Neural crest cell (in vitro differentiated cells): ENCODE data around the gene CEP95. TPM values are rescaled to one million over a fixed set of nuclear protein-coding genes. Genes with fewer than 3 reads are reported as not detected.

ENCODE experiments used
- DNase-seq: peaks from one replicate; pipeline ENCODE4 v3.0.0; 2021; ENCODE audit warnings: low read depth, mixed read lengths, low spot score
- H3K27ac Mint-ChIP-seq: one replicate; pipeline ENCODE4 v1.8.0; 2021; ENCODE audit warnings: mild to moderate bottlenecking, mixed read lengths; ENCODE audit not compliant: unreplicated experiment
- H3K27me3 Mint-ChIP-seq: 2 replicates; pipeline ENCODE4 v1.8.0; 2021; ENCODE audit warnings: low read depth, mild to moderate bottlenecking, mixed read lengths
- H3K36me3 Mint-ChIP-seq: 2 replicates; pipeline ENCODE4 v1.8.0; 2021; ENCODE audit warnings: low read depth, mild to moderate bottlenecking, mixed read lengths
- H3K4me1 Mint-ChIP-seq: 2 replicates; pipeline ENCODE4 v1.8.0; 2021; ENCODE audit warnings: mixed read lengths
- H3K4me3 Mint-ChIP-seq: one replicate; pipeline ENCODE4 v1.8.0; 2021; ENCODE audit warnings: mild to moderate bottlenecking, mixed read lengths
- H3K9me3 Mint-ChIP-seq: 2 replicates; pipeline ENCODE4 v1.8.0; 2021; ENCODE audit warnings: mixed read lengths
- total RNA-seq: library from RNA; stranded (reverse); gene quantifications from 2 replicates; pipeline ENCODE4 v1.2.1, GENCODE V29; 2021
- TF ChIP-seq, protein P1 (sequence below): fragments of 200-600 bp; sonication (generic); conservative IDR thresholded peaks from 2 replicates; pipeline ENCODE4 v1.5.0; 2021; ENCODE audit warnings: antibody characterized with exemption, mild to moderate bottlenecking

CEP95 gene
- total RNA-seq, 1 donor from 2014 or later = 64.7 TPM

DNA sequence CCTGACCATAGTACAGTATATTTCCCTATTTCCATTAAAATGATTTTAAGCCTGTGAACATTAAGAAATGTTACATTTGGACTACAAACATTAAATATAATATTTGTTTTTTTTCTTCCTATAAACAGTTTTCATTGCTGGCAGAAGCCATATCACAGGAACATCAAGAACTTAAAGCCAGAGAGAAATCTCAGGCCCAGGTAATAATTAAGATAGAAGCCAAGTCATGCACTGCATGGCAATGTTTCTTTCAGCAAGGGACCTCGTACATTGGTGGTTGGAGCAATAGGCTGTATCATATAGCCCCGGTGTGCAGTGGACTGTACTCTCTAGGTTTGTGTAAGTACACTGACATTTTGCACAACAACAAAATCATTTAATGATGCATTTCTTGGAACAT lies 30.1 kb downstream of the CEP95 start:
- H3K4me1 Mint-ChIP-seq = no peaks in the 10 kb centered on the region
- no peak overlapping the region for H3K27ac Mint-ChIP-seq
- H3K4me3 Mint-ChIP-seq = no peak overlapping the region
- H3K9me3 Mint-ChIP-seq = no peaks in the 10 kb centered on the region
- H3K27me3 Mint-ChIP-seq = no peaks in the 10 kb centered on the region
- TF ChIP-seq, protein P1, sequence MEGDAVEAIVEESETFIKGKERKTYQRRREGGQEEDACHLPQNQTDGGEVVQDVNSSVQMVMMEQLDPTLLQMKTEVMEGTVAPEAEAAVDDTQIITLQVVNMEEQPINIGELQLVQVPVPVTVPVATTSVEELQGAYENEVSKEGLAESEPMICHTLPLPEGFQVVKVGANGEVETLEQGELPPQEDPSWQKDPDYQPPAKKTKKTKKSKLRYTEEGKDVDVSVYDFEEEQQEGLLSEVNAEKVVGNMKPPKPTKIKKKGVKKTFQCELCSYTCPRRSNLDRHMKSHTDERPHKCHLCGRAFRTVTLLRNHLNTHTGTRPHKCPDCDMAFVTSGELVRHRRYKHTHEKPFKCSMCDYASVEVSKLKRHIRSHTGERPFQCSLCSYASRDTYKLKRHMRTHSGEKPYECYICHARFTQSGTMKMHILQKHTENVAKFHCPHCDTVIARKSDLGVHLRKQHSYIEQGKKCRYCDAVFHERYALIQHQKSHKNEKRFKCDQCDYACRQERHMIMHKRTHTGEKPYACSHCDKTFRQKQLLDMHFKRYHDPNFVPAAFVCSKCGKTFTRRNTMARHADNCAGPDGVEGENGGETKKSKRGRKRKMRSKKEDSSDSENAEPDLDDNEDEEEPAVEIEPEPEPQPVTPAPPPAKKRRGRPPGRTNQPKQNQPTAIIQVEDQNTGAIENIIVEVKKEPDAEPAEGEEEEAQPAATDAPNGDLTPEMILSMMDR = no peak
- DNase-seq = no peak
- H3K36me3 Mint-ChIP-seq = peaks cover 18% of the 10 kb centered on the region

DNA sequence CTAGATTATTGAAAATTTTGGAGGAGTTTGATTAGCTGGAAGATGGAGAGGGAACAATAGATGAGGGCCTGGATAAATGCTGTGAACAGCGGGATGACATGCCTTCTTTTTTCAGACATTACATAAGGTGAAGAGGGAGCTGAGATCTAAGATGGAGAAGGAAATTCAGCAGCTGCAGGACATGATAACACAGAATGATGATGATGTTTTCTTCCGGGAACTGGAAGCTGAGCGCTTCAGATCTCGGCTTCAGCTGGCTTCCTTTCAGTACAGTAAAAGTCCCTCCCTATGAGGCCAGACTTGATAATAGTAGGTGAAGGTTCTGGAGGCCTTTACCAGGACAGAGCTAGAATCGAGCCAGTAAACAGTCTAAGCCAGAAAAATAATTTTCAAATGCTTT lies 30.7 kb downstream of the CEP95 start:
- no peak for DNase-seq
- no peaks in the 10 kb centered on the region for H3K9me3 Mint-ChIP-seq
- H3K4me1 Mint-ChIP-seq = no peaks in the 10 kb centered on the region
- TF ChIP-seq, protein P1 = no peak
- H3K4me3 Mint-ChIP-seq = no peak overlapping the region
- H3K27ac Mint-ChIP-seq = no peak overlapping the region
- H3K36me3 Mint-ChIP-seq = peaks cover 19% of the 10 kb centered on the region
- no peaks in the 10 kb centered on the region for H3K27me3 Mint-ChIP-seq

DNA sequence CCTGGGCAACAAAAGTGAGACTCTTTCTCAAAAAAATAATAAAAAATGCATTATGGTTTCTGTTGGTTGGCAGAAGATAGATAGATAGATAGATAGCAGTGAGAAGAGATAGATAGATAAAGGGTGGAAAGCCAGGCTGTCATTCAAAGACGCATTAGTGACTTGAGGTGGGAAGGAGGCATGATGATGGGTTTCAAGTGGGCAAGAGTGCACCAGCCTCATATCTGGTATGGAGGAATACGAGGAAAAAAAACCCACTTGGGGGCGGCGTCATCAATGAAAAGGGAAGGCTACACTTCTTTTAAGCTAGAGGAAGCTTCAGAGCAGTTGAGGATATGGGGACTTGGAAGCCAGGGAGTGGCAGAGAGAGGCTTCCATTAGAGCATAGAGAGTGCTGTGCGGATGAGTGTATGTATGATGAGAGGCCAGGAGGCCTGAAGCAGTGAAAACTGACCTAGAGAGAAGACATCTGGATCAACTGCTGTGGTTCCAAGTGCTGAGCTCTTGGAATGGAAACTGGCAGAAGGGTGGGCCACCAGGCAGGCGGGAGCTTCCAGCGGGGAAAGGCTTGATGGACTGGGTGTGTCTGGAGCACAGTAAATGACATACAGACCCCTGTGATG lies 31.8 kb downstream of the CEP95 start:
- Mint-ChIP-seq H3K9me3 (no peaks in the 10 kb centered on the region), H3K27ac (no peak overlapping the region), H3K4me3 (no peak overlapping the region), H3K27me3 (no peaks in the 10 kb centered on the region), H3K36me3 (peaks cover 11% of the 10 kb centered on the region), H3K4me1 (no peaks in the 10 kb centered on the region)
- DNase-seq = no peak
- TF ChIP-seq, protein P1 = no peak

DNA sequence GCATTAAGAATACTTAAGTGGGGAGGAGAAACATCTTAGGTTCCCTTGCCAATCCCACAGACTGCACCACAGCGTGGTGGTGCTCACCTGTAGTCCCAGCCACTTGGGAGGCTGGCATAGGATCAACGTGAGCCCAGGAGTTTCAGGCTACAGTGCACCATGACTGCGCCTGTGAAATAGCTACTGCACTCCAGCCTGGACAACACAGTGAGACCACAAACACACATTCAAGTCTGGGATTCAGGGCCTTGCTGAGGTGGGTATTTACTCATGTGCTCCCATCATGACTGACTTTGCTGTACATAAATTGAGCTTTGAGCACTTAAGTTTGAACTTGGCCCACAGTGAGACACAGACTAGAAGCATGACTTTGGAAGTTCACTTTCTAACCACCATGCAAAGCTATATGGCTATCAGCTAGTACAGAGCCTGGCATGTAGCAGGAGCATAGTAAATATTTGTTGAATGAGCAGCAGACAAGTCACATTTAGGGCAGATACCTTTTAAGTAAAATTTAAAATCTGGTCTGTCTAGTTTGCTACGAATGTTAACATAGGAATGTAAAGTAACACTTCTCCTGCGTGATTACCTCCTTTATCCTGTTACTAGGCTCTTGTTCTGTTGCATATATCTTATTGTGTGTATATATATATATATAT lies 33.5 kb downstream of the CEP95 start:
- peaks cover 13% of the 10 kb centered on the region for H3K36me3 Mint-ChIP-seq
- H3K4me3 Mint-ChIP-seq = no peak overlapping the region
- H3K9me3 Mint-ChIP-seq = no peaks in the 10 kb centered on the region
- no peak for DNase-seq
- H3K27ac Mint-ChIP-seq = no peak overlapping the region
- TF ChIP-seq, protein P1 = no peak
- H3K27me3 Mint-ChIP-seq = no peaks in the 10 kb centered on the region
- no peaks in the 10 kb centered on the region for H3K4me1 Mint-ChIP-seq

DNA sequence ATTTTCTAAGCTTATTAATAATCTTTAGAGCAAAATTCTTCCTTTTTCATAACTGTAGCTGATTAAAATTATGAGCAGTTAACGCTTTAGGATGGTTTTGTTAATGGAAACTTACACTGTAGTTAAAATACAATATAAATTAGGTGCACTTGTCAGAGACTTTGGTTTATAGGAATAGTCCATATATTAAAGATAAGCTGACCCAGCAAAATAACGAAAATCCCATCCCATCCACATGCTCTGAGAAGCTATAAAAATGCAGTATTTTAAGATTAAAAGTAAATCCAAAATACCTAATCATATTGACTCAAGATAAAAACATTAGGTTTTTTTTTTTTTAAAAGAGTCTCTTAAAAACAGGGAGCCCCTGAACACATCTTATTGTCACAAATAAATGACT lies 38.0 kb downstream of the CEP95 start:
- no peaks in the 10 kb centered on the region for H3K27me3 Mint-ChIP-seq

More for the DNA sequence above, 38.0 kb downstream of the CEP95 start:
- no peak overlapping the region for H3K4me3 Mint-ChIP-seq
- H3K9me3 Mint-ChIP-seq = no peaks in the 10 kb centered on the region
- no peak for DNase-seq
- peaks cover 12% of the 10 kb centered on the region for H3K36me3 Mint-ChIP-seq
- H3K4me1 Mint-ChIP-seq = peaks cover 4% of the 10 kb centered on the region
- no peak overlapping the region for H3K27ac Mint-ChIP-seq
- TF ChIP-seq, protein P1 = no peak
